Esophagus mucosa (tissue), 1 donor: ENCODE data around the gene IMMP2L. TPM values are rescaled to one million over a fixed set of nuclear protein-coding genes. Genes with fewer than 3 reads are reported as not detected.
"Not testable (repeated sequence)": the region's sequence is repeated elsewhere in the genome, so short reads cannot be mapped to it uniquely, and the experiment has no call there.

Experiments used
- ATAC-seq: fragments of 200-7000 bp; cut with Tn5 transposase; one replicate; pipeline ENCODE4 v1.9.1; 2020
- total RNA-seq: library from RNA; stranded (reverse); gene quantifications from one replicate; pipeline ENCODE4 v1.2.4, GENCODE V29; 2023
- donor health status: DM: yes; HTN: yes; CAD: no.

IMMP2L gene
- total RNA-seq, 1 donor from 2014 or later = 8.8 TPM

DNA sequence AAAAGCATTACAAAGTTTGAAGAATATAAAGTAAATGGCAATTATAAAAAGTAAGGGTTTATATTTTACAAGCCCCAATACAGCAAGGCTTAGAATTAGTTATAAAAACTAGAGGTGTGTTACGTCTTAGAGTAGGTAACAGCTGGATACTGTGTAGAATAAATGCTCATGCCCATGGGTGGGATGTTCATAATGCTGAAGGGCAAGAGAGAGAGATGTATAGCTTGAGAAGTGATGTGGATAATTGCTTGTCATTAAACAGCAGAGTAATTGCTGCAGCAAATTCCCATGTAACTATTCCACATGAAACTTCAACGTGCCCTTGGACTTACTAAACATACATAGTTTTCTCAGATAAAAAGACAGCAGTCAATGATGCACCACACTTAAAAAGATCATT lies 233.8 kb downstream of the IMMP2L start:
- no peak for ATAC-seq

GRCh38 chr7:111324776-111325175 lies 237.5 kb downstream of the IMMP2L start:
- ATAC-seq = no peak

GRCh38 chr7:111324228-111324627 lies 238.1 kb downstream of the IMMP2L start:
- ATAC-seq = no peak

DNA sequence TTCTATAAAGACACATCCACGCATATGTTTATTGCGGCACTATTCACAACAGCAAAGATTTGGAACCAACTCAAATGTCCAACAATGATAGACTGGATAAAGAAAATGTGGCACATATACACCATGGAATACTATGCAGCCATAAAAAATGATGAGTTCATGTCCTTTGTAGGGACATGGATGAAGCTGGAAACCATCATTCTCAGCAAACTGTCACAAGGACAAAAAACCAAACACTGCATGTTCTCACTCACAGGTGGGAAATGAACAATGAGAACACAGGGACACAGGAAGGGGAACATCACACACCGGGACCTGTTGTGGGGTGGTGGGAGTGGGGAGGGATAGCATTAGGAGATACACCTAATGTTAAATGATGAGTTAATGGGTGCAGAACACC lies 238.6 kb downstream of the IMMP2L start:
- not testable (repeated sequence) for ATAC-seq

DNA sequence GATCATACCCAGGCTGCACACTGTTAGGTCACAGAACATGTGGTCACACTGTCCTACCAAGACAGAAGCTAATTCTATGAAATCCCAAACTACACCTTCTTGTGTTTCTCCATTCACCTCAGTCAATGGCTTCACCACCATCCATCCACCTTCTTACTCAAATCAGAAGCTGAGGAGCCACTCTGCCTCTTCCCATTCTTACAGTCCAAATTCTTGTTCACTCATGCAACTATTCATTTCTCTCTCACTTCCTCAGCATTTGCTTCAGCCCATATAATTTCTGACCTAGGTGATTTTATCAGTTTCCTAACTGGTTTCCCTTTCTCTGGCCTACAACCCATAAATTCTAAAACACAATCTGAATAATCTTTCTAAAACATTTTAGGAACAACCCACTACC lies 242.2 kb downstream of the IMMP2L start:
- ATAC-seq = no peak

DNA sequence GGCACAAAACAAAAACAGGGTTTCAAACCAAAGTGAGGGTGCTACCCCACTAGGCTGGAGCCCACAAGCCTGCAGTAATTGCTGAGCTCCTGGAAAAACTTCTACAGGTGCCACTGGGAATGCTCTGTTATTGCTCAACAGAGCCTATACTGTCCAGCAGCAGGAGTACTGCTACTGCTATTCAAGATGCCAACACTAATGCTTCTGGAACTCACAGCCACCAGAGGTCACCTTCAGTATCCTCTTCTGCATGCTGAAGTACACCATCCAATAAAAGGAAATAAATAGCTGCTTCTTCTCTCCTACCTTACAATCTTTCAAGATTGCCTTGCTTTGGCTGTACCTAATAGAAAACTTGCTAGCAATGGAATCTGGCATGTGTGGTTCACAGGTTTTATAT lies 249.3 kb downstream of the IMMP2L start:
- ATAC-seq = no peak

DNA sequence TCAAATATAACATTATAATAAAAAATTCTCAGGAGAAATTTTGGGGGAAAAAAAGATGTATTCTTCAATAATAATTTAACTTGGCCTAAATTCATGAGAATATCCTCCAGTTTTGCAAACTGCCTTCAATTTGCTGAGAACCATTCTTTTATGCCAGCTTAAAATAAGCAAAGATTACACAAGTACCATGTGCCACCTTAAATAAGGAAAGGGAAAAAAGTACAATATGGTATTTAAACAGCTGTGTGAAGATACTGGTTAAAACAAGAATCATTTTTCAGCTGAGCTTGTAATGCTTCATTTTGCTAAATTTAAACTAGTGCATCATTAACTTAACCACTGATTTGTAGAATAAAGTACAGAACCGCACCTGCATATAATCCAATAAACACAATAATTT lies 253.6 kb downstream of the IMMP2L start:
- ATAC-seq = no peak

DNA sequence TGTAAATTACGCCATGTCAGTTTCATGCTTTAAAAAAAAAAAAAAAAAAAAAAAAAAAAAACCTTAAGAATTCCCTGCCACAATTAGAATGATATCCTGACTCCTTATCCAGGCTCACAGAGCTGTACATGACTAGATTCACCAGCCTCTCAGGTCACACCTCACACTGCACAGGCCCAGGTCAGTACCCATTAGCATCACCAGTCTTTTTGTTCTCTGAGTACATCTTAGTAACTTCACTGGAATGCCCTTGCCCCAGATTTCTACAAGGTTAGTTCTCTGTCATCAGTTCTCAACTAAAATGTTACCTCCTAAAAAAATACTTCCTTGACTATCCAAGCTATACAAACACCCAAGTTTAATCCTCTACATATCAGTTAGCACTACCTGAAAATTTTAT lies 260.4 kb downstream of the IMMP2L start:
- ATAC-seq = no peak

DNA sequence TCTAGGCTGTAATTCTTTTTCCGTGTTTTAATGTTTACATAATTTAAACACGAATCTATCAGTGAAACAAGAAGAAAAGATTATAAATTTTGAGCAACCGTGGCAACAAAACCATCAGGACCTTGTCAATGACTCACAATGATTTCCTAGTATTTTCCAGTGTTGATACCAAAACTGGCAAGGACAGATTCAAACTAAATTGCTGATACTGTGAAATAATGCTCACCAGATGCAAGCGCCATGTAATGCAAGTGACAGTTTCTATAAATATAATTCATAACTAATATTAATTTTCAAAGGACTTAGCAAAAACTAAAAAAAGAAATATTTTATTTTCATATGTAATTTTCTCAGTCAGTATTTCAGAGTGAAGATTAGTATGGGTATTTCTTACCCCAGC lies 267.8 kb downstream of the IMMP2L start:
- no peak for ATAC-seq

- ATAC-seq = no peak
These were observed 270.2 kb downstream of the IMMP2L start for GRCh38 chr7:111292026-111292470.

GRCh38 chr7:111290982-111291381 lies 271.3 kb downstream of the IMMP2L start:
- ATAC-seq = no peak

DNA sequence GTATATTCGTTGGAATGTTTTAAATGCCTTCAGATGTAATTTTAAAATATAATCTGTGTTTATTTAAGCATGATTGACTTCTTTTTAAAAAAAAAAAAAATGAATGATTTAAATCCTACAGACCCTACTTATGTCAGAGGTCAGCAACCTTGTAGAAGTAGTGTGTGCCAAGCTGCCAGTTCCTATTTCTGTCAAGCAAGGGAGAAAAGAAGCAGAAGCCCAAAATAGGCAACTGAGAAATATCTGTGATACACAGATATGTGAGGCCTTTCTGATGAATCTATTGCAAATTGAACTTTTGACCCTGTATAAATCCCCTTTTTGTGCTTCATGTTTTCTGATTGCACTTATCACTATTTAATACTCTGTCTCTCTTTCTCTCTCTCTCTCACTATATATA lies 271.9 kb downstream of the IMMP2L start:
- no peak for ATAC-seq

- ATAC-seq = not testable (repeated sequence)
These were observed 273.9 kb downstream of the IMMP2L start for GRCh38 chr7:111288441-111288840.

DNA sequence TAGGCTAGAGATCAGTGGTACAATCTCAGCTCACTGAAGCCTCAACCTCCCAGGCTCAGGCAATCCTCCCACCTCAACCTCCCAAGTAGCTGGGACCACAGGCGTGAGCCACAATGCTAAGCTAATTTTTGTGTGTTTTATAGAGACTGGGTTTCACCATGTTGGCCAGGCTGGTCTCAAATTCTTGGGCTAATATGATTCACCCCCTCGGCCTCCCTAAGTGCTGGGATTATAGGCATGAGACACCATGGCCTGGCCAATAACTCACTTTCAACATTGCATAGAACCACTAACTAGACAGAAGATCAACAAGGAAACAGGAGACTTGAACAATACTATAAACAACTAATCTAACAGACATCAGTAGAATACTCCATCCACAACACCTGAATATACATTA lies 279.7 kb downstream of the IMMP2L start:
- ATAC-seq = no peak

- ATAC-seq = no peak
These were observed 287.4 kb downstream of the IMMP2L start for GRCh38 chr7:111274857-111275256.

DNA sequence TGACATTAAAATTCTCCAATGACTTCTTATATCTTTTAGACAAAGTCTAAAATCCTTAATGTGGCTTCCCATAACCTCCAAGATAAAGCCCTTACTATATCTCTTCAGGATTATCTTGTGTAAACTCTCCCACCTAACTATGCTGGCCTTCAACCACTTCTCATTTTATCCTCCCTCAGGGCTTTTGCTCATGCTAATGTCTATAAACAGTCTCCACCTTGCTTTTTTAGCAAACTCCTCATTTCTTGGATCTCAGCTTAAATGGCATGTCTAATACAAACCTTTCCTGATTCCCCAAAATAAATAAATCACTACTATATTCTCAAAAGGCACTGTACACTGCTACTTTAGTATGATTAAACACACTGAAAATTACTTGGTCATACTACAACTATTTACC lies 290.2 kb downstream of the IMMP2L start:
- ATAC-seq = no peak

GRCh38 chr7:111270794-111271193 lies 291.5 kb downstream of the IMMP2L start:
- not testable (repeated sequence) for ATAC-seq

GRCh38 chr7:111268941-111269340 lies 293.4 kb downstream of the IMMP2L start:
- ATAC-seq = no peak

GRCh38 chr7:111266613-111267012 lies 295.7 kb downstream of the IMMP2L start:
- ATAC-seq = no peak

- ATAC-seq = no peak
These were observed 296.9 kb downstream of the IMMP2L start for GRCh38 chr7:111265394-111265793.

DNA sequence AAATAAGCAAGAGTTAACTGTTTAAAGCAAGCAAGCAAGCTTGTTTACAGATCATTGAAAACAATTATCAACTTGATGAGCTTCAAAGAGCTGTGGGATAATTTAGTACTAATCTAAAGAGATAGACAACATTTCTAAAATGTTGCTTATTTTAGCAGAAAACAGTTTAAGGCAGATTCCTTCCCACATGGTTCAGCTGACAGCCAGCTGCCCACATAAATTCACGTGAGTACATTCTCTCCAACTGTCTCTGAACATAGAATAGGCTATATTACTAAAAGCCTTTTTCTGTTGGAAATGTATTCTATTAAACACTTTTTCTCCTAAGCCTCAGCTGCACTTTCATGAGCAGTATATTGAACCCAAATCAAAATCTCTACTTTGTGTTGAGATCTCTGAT lies 297.3 kb downstream of the IMMP2L start:
- no peak for ATAC-seq

DNA sequence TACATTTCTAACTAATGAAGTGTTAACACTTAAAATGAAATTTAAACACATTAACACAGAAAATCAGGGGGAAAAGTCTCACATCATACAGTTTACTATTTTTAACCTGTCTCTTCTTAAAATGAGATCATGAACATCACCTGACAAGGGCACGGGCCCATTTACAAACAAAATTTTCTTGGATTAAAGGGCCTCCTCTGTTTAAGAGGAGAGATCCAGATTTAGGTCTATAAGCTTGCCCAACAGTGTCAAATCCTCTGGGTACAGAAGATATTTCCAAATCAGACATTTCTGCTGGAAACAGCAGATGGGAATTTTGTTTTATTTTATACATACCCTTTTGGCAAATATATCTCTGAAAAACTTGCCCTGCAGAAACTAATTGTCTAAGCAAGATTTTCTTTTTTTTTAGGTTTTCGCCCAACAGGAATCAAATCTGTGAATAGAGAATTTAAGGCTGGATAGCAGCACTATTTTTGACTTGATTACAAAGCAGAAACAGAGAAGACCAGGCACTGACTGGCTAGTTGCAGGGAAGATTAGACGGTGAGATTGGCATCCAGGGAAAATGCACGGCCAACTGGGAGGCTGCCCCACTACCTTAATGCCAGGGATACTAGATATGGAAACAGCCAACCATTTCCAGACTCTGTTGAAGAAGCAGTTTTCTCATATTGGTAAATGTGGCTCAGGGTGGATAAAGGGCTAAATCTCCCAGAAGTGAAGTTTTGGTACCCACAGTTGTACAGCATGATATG lies 298.0 kb downstream of the IMMP2L start:
- no peak for ATAC-seq

GRCh38 chr7:111262293-111263116 lies 299.8 kb downstream of the IMMP2L start:
- ATAC-seq = no peak

GRCh38 chr7:111261496-111261895 lies 300.8 kb downstream of the IMMP2L start:
- ATAC-seq = no peak
